ENCODE data around the gene RUNX1. TPM values are rescaled to one million over a fixed set of nuclear protein-coding genes. Genes with fewer than 3 reads are reported as not detected.

Gene RUNX1
- total and polyA plus RNA-seq, 2 of the 13 experiments (the other 11 are each of a cell fraction or from before 2014, with no cell fraction given) = 5.4 to 6.4 TPM

GRCh38 chr21:34817821-34818661 is 231.1 kb downstream of the RUNX1 start (continued):
- TF ChIP-seq ZNF18 (CRISPR knock-in tag; IDR thresholded peaks at IDR 0.05; ENCODE audit: insufficient replicate concordance) (peak; percentile 39), XRCC5 (optimal IDR thresholded peaks at IDR 0.05; ENCODE audit: low read length) (peak; percentile 14), DMAP1 (CRISPR knock-in tag; IDR thresholded peaks at IDR 0.05) (peak; percentile 42; the same call in 1 of the 2 replicates), ZBTB26 (CRISPR knock-in tag; IDR thresholded peaks at IDR 0.05; ENCODE audit: borderline replicate concordance) (0 out of 2 replicates have a peak, but pooled peaks have one; percentile 36), CCDC6 (CRISPR knock-in tag; IDR thresholded peaks at IDR 0.05) (0 out of 2 replicates have a peak, but pooled peaks have one; percentile 28), ZNF644 (CRISPR knock-in tag; IDR thresholded peaks at IDR 0.05; ENCODE audit: low read depth) (peak; percentile 61; the same call in 1 of the 2 replicates), HMGXB4 (CRISPR knock-in tag; IDR thresholded peaks at IDR 0.05; ENCODE audit: borderline replicate concordance in 1 of 2, low read depth in 1 of 2) (no peak; a peak in 2 of 4 replicates), SKI (IDR thresholded peaks at IDR 0.05; ENCODE audit: partially characterized antibody) (peak; percentile 76), ZNF770 (CRISPR knock-in tag; IDR thresholded peaks at IDR 0.05) (no peak), ISL2 (CRISPR knock-in tag; IDR thresholded peaks at IDR 0.05) (peak; percentile 49; the same call in 1 of the 2 replicates), RAD21 (CRISPR knock-in tag; IDR thresholded peaks at IDR 0.05) (peak; percentile 34; the same call in 1 of the 2 replicates), FOXJ3 (CRISPR knock-in tag; IDR thresholded peaks at IDR 0.05; ENCODE audit: borderline replicate concordance) (peak; percentile 28; the same call in 1 of the 2 replicates), ZNF580 (CRISPR knock-in tag; IDR thresholded peaks at IDR 0.05; ENCODE audit: borderline replicate concordance, low read depth) (no peak), TAF1 (CRISPR knock-in tag; IDR thresholded peaks at IDR 0.05) (0 out of 2 replicates have a peak, but pooled peaks have one; percentile 34), ZNF292 (CRISPR knock-in tag; IDR thresholded peaks at IDR 0.05; ENCODE audit: borderline replicate concordance, low read depth) (peak; percentile 94; the same call in 1 of the 2 replicates), ZBTB20 (CRISPR knock-in tag; IDR thresholded peaks at IDR 0.05; ENCODE audit: borderline replicate concordance, low read depth) (peak; percentile 49; the same call in 1 of the 2 replicates), ZNF709 (CRISPR knock-in tag; IDR thresholded peaks at IDR 0.05) (0 out of 2 replicates have a peak, but pooled peaks have one; percentile 34), ZNF543 (CRISPR knock-in tag; IDR thresholded peaks at IDR 0.05) (0 out of 2 replicates have a peak, but pooled peaks have one; percentile 24), FOXO1 (CRISPR knock-in tag; IDR thresholded peaks at IDR 0.05) (no peak), FOXP1 (IDR thresholded peaks at IDR 0.05) (no peak), FOXP1 (CRISPR knock-in tag; IDR thresholded peaks at IDR 0.05) (peak; percentile 21; the same call in 1 of the 2 replicates), GATAD2A (CRISPR knock-in tag; IDR thresholded peaks at IDR 0.05) (peak; percentile 79), PRMT3 (CRISPR knock-in tag; IDR thresholded peaks at IDR 0.05; ENCODE audit: borderline replicate concordance, low read depth) (no peak)

Data from HepG2 (cell line).